Measurements from ENCODE around the gene MAGEA2B. TPM values are rescaled to one million over a fixed set of nuclear protein-coding genes. Genes with fewer than 3 reads are reported as not detected.
"Not testable (repeated sequence)": the region's sequence is repeated elsewhere in the genome, so short reads cannot be mapped to it uniquely, and the experiment has no call there.

Gene MAGEA2B
- total and polyA plus RNA-seq, 4 donors: not detected

DNA sequence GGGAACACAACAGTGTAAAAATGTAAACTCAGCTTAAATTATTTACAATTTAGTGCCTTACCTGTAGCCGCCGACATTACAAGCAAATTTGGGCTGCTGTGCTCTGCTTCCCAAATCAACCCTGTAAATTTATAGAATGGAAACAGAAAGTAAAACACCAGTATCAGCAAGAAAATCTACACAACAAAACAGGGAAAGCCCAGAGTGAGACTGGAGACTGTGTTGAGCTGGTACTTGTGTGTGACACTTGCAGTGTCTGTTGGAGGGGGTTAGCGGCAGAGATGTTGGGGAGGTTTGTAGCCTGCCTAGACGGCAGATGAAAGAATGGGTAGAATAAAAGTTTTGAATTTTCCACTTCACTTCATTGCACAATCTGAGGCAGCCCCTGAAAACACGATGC is 1.2 kb upstream of the MAGEA2B start:
- H3K36me3 ChIP-seq (ENCODE audit: control insufficient read depth in 4 of 4, insufficient read depth in 3 of 4, low read depth in 1 of 4, low read length in 3 of 4); H3K27ac ChIP-seq (ENCODE audit: low read depth in 1 of 2, low read length in 2 of 2); H3K27me3 ChIP-seq (ENCODE audit: control insufficient read depth in 4 of 4, insufficient read depth in 4 of 4, low read length in 3 of 4); H3K9ac ChIP-seq (ENCODE audit: low read depth in 1 of 2, low read length in 2 of 2); DNase-seq (ENCODE audit: low spot score); H3K9me3 ChIP-seq (ENCODE audit: control insufficient read depth in 4 of 4, low read length in 3 of 4); H3K4me3 ChIP-seq (ENCODE audit: low read depth in 1 of 3, low read length in 3 of 3); H3K4me1 ChIP-seq (ENCODE audit: control insufficient read depth in 4 of 4, insufficient read depth in 4 of 4, low read length in 3 of 4): not testable (repeated sequence)
- WGBS: no CpG with 5 or more reads among the region's 5 CpGs

DNA sequence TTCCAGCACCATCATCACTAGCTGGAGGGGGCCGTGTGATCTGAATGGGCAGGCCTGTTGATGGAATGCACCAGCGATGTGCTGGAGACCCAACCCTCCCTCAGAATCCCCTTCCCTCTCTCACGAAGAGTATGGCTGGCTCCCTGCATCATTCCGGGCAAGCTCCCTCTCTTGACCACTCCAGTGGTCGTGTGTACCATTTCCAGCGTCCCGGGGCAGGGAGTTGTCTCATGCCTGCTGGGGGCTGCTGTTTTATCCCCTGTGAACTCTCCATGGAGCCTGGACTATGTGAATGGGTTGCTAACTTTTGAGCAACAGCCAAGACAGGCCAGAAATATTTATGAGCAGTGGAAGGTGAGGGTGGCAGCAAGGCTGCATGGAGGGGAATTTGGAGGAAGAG is 11.0 kb downstream of the MAGEA2B start:
- WGBS: 77% methylated on average over 7 of the region's 7 CpGs
- DNase-seq (ENCODE audit: low spot score): no peak

DNA sequence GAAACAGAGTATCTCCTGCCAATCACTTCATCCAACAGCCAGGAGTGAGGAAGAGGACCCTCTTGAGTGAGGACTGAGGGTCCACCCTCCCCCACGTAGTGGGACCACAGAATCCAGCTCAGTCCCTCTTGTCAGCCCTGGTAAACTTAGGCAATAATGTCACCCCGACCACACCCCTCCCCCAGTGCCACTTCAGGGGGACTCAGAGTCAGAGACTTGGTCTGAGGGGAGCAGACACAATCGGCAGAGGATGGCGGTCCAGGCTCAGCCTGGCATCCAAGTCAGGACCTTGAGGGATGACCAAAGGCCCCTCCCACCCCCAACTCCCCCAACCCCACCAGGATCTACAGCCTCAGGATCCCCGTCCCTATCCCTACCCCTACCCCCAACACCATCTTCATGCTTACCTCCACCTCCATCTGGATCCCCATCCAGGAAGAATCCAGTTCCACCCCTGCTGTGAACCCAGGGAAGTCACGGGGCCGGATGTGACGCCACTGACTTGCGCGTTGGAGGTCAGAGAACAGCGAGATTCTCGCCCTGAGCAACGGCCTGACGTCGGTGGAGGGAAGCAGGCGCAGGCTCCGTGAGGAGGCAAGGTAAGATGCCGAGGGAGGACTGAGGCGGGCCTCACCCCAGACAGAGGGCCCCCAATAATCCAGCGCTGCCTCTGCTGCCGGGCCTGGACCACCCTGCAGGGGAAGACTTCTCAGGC is 19.0 kb downstream of the MAGEA2B start, which contains the start of the genes CSAG1 and MAGEA12:
TSS of gene CSAG1 (minus strand) at position 461 of the 715 bp plus-strand sequence. CDS start 1,261 bp downstream, outside the sequence.
TSS of gene MAGEA12 (plus strand) at position 497 of the 715 bp plus-strand sequence. CDS start 2,405 bp downstream, outside the sequence.
- no peak for DNase-seq (ENCODE audit: low spot score)
- no peak for TF ChIP-seq FOXA2 (IDR thresholded peaks at IDR 0.05)
- no peak for TF ChIP-seq YY1 (IDR thresholded peaks at IDR 0.05)
- TF ChIP-seq, protein P1, sequence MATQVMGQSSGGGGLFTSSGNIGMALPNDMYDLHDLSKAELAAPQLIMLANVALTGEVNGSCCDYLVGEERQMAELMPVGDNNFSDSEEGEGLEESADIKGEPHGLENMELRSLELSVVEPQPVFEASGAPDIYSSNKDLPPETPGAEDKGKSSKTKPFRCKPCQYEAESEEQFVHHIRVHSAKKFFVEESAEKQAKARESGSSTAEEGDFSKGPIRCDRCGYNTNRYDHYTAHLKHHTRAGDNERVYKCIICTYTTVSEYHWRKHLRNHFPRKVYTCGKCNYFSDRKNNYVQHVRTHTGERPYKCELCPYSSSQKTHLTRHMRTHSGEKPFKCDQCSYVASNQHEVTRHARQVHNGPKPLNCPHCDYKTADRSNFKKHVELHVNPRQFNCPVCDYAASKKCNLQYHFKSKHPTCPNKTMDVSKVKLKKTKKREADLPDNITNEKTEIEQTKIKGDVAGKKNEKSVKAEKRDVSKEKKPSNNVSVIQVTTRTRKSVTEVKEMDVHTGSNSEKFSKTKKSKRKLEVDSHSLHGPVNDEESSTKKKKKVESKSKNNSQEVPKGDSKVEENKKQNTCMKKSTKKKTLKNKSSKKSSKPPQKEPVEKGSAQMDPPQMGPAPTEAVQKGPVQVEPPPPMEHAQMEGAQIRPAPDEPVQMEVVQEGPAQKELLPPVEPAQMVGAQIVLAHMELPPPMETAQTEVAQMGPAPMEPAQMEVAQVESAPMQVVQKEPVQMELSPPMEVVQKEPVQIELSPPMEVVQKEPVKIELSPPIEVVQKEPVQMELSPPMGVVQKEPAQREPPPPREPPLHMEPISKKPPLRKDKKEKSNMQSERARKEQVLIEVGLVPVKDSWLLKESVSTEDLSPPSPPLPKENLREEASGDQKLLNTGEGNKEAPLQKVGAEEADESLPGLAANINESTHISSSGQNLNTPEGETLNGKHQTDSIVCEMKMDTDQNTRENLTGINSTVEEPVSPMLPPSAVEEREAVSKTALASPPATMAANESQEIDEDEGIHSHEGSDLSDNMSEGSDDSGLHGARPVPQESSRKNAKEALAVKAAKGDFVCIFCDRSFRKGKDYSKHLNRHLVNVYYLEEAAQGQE (IDR thresholded peaks at IDR 0.05): no peak
- TF ChIP-seq, protein P2, sequence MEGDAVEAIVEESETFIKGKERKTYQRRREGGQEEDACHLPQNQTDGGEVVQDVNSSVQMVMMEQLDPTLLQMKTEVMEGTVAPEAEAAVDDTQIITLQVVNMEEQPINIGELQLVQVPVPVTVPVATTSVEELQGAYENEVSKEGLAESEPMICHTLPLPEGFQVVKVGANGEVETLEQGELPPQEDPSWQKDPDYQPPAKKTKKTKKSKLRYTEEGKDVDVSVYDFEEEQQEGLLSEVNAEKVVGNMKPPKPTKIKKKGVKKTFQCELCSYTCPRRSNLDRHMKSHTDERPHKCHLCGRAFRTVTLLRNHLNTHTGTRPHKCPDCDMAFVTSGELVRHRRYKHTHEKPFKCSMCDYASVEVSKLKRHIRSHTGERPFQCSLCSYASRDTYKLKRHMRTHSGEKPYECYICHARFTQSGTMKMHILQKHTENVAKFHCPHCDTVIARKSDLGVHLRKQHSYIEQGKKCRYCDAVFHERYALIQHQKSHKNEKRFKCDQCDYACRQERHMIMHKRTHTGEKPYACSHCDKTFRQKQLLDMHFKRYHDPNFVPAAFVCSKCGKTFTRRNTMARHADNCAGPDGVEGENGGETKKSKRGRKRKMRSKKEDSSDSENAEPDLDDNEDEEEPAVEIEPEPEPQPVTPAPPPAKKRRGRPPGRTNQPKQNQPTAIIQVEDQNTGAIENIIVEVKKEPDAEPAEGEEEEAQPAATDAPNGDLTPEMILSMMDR (IDR thresholded peaks at IDR 0.05; ENCODE audit: low read depth, low read length, missing input control): no peak
- no peak for TF ChIP-seq HNF4A (conservative IDR thresholded peaks at IDR 0.05)

More for the DNA sequence above, 11.0 kb downstream of the MAGEA2B start:
- Histone ChIP-seq H3K9me3 (ENCODE audit: control insufficient read depth in 4 of 4, low read length in 3 of 4) (no peaks in the 10 kb centered on the region), H3K27ac (ENCODE audit: low read depth in 1 of 2, low read length in 2 of 2) (no peak overlapping the region), H3K4me3 (ENCODE audit: low read depth in 1 of 3, low read length in 3 of 3) (no peak overlapping the region), H3K9ac (ENCODE audit: low read depth in 1 of 2, low read length in 2 of 2) (no peak overlapping the region), H3K27me3 (ENCODE audit: control insufficient read depth in 4 of 4, insufficient read depth in 4 of 4, low read length in 3 of 4) (peaks cover 0 to 2% (median 0%) of the 10 kb centered on the region in 4 donors), H3K4me1 (ENCODE audit: control insufficient read depth in 4 of 4, insufficient read depth in 4 of 4, low read length in 3 of 4) (no peaks in the 10 kb centered on the region), H3K36me3 (ENCODE audit: control insufficient read depth in 4 of 4, insufficient read depth in 3 of 4, low read depth in 1 of 4, low read length in 3 of 4) (no peaks in the 10 kb centered on the region)
- no peak for TF ChIP-seq RXRA (IDR thresholded peaks at IDR 0.05)
- TF ChIP-seq HNF4G (IDR thresholded peaks at IDR 0.05): no peak
- no peak for TF ChIP-seq HNF4A (conservative IDR thresholded peaks at IDR 0.05)
- TF ChIP-seq NR2F2 (IDR thresholded peaks at IDR 0.05): no peak
- TF ChIP-seq, protein P1 (IDR thresholded peaks at IDR 0.05): no peak
- TF ChIP-seq, protein P2 (IDR thresholded peaks at IDR 0.05; ENCODE audit: low read depth, low read length, missing input control): no peak
- TF ChIP-seq JUND (IDR thresholded peaks at IDR 0.05): no peak
- no peak for TF ChIP-seq RAD21 (IDR thresholded peaks at IDR 0.05)
- no peak for TF ChIP-seq EGR1 (IDR thresholded peaks at IDR 0.05; ENCODE audit: low read depth in 2 of 2)
- TF ChIP-seq GABPA (IDR thresholded peaks at IDR 0.05 in 1 of 2, conservative IDR thresholded peaks at IDR 0.05 in 1 of 2): no peak
- no peak for TF ChIP-seq YY1 (IDR thresholded peaks at IDR 0.05)
- TF ChIP-seq TAF1 (conservative IDR thresholded peaks at IDR 0.05): no peak
- TF ChIP-seq, protein P3, sequence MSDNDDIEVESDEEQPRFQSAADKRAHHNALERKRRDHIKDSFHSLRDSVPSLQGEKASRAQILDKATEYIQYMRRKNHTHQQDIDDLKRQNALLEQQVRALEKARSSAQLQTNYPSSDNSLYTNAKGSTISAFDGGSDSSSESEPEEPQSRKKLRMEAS (IDR thresholded peaks at IDR 0.05): no peak
- TF ChIP-seq SP1 (IDR thresholded peaks at IDR 0.05): no peak
- no peak for TF ChIP-seq FOXA1 (IDR thresholded peaks at IDR 0.05)

More for the DNA sequence above, 19.0 kb downstream of the MAGEA2B start, which contains the start of the genes CSAG1 and MAGEA12:
- Histone ChIP-seq H3K9me3 (ENCODE audit: control insufficient read depth in 4 of 4, low read length in 3 of 4) (no peaks in the 10 kb centered on the region), H3K36me3 (ENCODE audit: control insufficient read depth in 4 of 4, insufficient read depth in 3 of 4, low read depth in 1 of 4, low read length in 3 of 4) (no peaks in the 10 kb centered on the region), H3K4me3 (ENCODE audit: low read depth in 1 of 3, low read length in 3 of 3) (no peak within 1 kb of the TSS), H3K9ac (ENCODE audit: low read depth in 1 of 2, low read length in 2 of 2) (no peak within 1 kb of the TSS), H3K4me1 (ENCODE audit: control insufficient read depth in 4 of 4, insufficient read depth in 4 of 4, low read length in 3 of 4) (no peaks in the 10 kb centered on the region), H3K27ac (ENCODE audit: low read depth in 1 of 2, low read length in 2 of 2) (no peak within 1 kb of the TSS), H3K27me3 (ENCODE audit: control insufficient read depth in 4 of 4, insufficient read depth in 4 of 4, low read length in 3 of 4) (no peaks in the 10 kb centered on the region)
- WGBS: 89% methylated on average over 19 of the region's 21 CpGs

All from liver (tissue), 9 donors.